Mesenteric fat pad (tissue), 1 donor: ENCODE measurements around the gene DCAF12. TPM values are rescaled to one million over a fixed set of nuclear protein-coding genes. Genes with fewer than 3 reads are reported as not detected.

Source experiments
- DNase-seq: peaks from one replicate; pipeline ENCODE4 v3.0.0-alpha.2; 2020; ENCODE audit warnings: low spot score
- total RNA-seq: library from RNA; stranded (reverse); fragmentation: NEBNext Ultra II Directional; extraction: Animal tissue kit (Norgen Biotek cat#: 25700); gene quantifications from one replicate; pipeline ENCODE4 v1.2.1, GENCODE V29; 2021
- donor health status: DM: yes; HTN: yes; CAD: no.

DCAF12 gene
- total RNA-seq, 1 donor from 2014 or later: 32.3 TPM

DNA sequence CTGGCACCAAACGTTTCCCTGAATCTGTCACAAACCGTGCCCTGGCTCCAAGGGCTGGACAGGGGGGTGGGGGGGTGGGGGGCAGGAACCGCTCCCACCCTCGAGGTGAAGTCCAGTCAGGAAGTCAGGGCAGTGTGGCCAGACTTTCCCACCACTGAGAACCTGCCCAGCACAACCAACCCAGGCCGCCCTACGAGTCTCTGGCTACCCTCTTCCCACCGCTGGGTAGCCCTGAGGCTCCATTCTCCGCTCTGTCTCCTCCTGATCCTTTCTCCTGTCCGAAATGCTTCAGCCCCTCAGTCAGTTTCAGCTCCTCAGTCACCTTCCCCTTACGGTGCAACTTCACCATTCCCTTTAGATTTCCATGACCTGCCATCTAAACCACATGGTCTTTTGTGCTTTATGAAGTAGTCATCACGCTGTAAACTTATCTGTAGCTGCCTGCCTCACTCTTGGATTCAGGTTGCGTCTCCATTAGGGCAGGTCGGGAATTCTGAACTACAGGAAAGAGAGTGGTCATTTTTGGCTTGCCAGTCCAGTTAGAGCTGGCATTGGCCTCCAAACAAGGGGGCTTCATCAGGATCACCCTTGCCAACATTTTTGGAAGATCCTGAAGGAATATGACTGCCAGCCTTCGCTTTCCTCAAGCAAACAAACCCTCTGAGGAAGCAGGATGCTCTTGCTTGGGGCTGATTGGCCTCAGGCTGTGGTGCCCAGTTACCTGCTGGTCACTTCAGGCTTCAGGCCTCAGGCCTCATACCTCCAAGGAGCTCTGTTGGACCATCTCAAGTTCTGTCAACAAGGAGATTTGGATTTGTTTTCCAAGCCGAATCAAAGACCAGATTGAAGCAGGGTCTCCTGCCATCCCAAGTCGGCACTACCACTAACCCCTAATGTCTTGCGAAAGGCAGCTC, 794 bp upstream of the DCAF12 start:
- DNase-seq: no peak

GRCh38 chr9:34125681-34126206, 754 bp downstream of the DCAF12 start:
- DNase-seq: no peak

DNA sequence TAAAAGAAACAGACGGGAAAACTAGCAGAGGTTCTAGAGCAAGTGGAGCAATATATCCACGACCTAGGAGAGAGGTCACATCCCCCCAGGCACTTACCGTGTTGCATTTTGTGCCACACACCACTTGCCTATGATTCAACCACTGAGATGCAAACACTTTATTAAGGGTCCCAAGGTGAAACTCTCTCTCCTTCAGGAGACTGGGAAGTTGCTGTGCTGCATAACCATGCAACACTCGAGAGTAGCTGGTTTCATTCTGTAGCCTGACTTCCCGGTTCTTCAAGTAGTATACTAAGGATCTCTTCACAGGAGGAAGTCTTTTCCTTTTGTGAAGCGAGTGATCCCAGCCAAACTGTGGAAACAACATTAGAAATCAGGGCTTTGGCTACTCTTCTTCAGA, 1.6 kb downstream of the DCAF12 start:
- DNase-seq: no peak

DNA sequence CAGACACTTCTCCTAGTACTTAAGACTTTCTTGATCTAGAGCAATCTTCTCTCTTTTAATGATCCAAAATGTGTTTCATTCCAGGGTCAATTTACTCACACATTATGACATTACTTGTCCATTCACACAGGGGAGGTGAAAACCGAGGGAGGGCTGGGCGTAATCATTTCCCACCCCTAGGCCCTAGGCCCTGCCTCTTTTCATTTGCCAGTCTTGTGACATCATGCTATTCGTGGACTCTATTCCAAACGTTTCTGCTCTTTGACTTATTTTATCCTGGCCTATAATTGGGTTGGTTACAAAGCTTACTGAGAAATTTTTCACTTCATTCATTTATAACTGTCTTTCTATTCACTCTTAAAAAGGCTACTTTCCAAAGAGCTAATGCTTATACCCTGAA, 2.4 kb downstream of the DCAF12 start:
- DNase-seq: no peak

DNA sequence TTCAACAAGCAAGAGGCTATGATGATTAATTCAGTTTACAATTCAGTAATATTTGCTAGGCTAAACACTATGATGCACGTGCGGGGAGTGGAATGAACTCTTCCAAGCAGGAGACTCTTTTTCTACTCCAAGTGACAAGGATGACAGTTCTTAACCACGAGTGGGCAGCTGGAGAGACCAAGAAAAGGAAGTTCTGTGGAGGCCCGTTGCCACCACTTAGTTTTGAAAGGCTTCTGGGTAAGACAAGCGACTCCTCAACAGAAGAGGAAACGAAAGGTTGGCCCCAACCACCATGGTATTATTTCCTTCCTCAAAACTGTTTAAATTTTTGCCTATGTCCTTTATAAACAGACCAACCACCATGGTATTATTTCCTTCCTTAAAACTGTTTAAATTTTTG, 2.8 kb downstream of the DCAF12 start:
- DNase-seq: no peak

DNA sequence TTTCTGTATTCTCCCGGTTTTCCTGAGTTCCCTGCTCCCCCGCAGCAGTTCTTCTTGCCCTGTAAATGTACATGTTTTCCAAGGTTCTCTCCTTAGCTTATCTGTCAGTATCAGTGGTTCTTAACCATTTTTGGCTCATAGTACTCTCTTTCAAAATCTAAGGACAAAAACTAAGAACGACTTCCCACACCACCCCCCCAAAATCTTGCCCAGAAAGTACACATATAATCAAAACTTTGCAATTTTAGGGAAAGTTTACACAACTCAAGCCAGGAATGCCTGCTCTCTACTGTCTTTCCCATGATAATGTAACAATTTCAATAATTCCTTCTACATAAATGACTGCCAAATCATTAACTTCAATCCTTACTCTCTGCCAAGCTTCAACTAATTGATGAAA, 4.5 kb downstream of the DCAF12 start:
- DNase-seq: no peak

- DNase-seq: peak; percentile 2
Measured at GRCh38 chr9:34119713-34120112, 6.8 kb downstream of the DCAF12 start.

DNA sequence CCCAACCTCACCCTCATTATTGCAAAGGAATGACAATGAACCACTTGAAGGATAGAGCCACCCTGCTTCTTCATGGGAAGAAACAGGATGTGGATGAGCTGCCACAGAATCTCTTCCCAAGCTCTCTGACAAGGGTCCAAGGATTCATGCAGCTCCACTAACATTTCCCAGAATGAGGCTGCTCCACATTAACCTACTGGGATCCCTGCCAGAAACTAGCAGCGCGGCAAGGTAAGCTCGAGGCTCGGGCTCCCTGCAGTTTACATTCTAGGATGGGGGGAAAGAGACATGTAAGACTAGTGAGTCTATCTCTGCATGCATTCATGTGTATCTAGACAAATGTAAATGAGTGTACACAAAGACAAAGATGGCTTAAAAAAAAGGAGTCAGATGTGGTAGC, 12.1 kb downstream of the DCAF12 start:
- DNase-seq: no peak

DNA sequence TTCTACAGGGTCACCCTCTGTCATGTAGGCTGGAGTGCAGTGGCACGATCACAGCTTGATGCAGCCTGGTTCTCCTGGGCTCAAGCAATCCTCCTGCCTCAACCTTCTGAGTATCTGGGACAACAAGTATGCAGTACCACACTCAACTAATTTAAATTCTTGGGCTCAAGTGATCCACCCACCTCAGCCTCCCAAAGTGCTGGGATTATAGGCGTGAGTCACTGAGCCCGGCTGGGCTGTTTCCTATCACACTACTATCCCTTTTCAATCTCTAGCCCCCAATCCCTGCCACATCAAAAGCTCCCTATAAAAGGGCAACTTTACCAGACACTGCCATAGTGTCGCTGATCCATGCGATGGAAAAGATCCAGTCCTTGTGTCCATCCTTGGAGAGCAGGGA, 20.4 kb downstream of the DCAF12 start:
- no peak for DNase-seq

GRCh38 chr9:34102796-34103195, 23.7 kb downstream of the DCAF12 start:
- no peak for DNase-seq

- DNase-seq: no peak
Measured at GRCh38 chr9:34098307-34098706, 28.2 kb downstream of the DCAF12 start.

GRCh38 chr9:34097865-34098264, 28.6 kb downstream of the DCAF12 start:
- DNase-seq: no peak

GRCh38 chr9:34096751-34097150, 29.7 kb downstream of the DCAF12 start:
- DNase-seq: no peak

DNA sequence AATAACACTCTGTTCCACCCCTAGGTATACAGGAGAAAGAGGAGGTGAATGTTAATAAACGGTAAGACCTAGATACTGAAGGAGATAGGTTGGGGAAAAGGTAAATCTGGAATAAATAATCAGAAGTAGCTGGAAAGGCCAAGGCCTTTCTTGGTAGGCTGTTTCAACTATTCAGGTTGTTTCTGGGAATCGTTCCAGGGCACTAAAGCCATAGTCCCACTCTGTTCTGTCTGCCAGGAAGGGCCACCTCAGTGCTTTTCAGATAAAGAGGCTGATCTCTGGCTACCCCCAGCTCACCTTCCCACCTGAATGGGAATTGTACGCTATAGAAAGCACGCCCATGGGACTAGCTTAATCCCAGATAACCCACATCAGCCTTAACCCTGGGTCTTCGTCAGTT, 32.9 kb downstream of the DCAF12 start:
- DNase-seq: no peak

GRCh38 chr9:34089311-34089710, 37.2 kb downstream of the DCAF12 start:
- DNase-seq: no peak

DNA sequence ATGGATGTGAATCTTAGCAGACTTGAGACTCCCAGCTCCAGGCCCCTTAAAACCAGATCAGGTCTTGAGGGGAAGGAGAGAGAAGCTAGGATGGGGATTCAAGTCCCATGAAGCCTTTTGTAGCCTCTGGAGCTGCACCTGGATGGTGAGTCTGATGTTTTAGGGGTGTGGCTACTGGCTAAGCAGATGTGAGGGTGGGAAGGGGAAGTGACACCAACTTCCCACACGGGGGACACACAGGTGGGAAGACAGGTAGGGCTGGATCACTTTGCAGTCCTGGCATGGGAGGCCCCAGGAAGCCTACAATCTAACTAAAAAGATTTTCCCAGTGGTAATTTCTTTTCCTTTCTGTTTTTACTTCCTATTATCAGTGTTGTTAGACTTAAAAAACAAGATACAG, 39.1 kb downstream of the DCAF12 start:
- no peak for DNase-seq

DNA sequence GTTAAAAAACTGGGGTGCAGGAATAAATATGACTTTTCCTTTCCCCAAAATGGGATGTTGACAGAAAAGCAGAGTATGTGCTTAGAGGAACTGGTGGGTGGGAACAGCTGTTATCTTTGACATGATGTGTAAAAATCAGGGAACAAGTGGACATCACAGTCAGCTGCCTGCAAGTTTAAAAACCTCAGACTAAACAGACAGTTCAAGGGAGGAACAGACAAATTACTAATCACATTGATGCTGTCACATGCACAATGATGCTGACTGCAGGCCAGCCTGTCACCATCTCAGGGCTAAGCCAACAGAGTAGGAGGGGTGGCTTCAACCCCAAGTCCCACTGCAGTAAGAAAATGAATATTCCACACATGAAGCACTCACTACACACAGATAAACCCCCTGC, 39.6 kb downstream of the DCAF12 start:
- DNase-seq: no peak

- no peak for DNase-seq
Measured at GRCh38 chr9:34085581-34086500, 40.7 kb downstream of the DCAF12 start.

- no peak for DNase-seq
Measured at GRCh38 chr9:34084562-34084961, 41.9 kb downstream of the DCAF12 start.

DNA sequence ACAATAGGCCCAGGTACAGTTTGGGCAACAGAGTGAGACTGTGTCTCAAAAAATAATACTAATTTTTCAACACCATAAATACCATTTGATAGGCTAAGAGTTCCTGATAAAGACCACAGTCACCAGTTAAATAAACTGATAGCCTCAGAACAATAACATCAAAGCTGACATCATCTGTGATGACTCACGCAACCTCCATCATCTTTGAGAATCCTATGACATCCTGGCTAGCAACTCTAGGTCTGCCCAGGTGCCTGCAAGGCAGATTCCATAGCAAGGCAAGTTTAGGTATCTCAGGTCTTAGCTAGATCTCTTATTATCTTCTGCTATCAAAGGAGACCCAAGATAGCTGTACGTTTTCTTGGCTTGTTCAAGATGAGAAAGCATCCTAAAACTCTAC, 47.3 kb downstream of the DCAF12 start:
- no peak for DNase-seq

GRCh38 chr9:34072868-34073590, 53.5 kb downstream of the DCAF12 start:
- DNase-seq: no peak
